Colonic mucosa (tissue), 2 donors: ENCODE results near the gene SYNPO2L. TPM values are rescaled to one million over a fixed set of nuclear protein-coding genes. Genes with fewer than 3 reads are reported as not detected.

Experiments
- total RNA-seq, 2 donors: library from RNA; stranded (reverse); fragmentation: NEBNext Ultra II Directional in 1 of 2; extraction: Animal tissue kit (Norgen Biotek cat#: 25700) in 1 of 2; gene quantifications; one replicate each; pipeline ENCODE4 v1.2.1, GENCODE V29; 2021
- donor health status: DM: no; HTN: no; CAD: no.
- donor health status: DM: no; HTN: no; CAD: no.

SYNPO2L gene
- total RNA-seq, 2 donors from 2014 or later, result 0.05 TPM; not detected in 1

Other genes with a start within 250 kb of the SYNPO2L start
- 100 to 1,000 TPM; 120 to 133 TPM for gene ANXA7, start 242.0 kb downstream of the SYNPO2L start, total RNA-seq
- gene MSS51, start 222.5 kb downstream of the SYNPO2L start, total RNA-seq, result 1 to 10 TPM; 1.4 TPM
- 10 to 100 TPM; 26.5 to 34.2 TPM for gene PPP3CB, start 160.0 kb downstream of the SYNPO2L start, total RNA-seq
- gene USP54, start 64.7 kb downstream of the SYNPO2L start, total RNA-seq, result 100 to 1,000 TPM in 1 of 2 donors, 10 to 100 TPM in 1; 70.8 to 151 TPM
- not detected for gene MYOZ1, start 14.6 kb downstream of the SYNPO2L start, total RNA-seq
- 1 to 10 TPM; 4.8 to 8.2 TPM for gene AGAP5, start 42.1 kb upstream of the SYNPO2L start, total RNA-seq
- gene SEC24C, start 88.3 kb upstream of the SYNPO2L start, total RNA-seq, result 10 to 100 TPM; 66.0 to 94.8 TPM
- gene CHCHD1, start 126.0 kb upstream of the SYNPO2L start, total RNA-seq, result 10 to 100 TPM; 33.7 to 48.5 TPM
- gene ZSWIM8, start 129.6 kb upstream of the SYNPO2L start, total RNA-seq, result 10 to 100 TPM; 74.7 to 77.1 TPM
- 10 to 100 TPM; 20.9 to 25.2 TPM for gene NDST2, start 155.6 kb upstream of the SYNPO2L start, total RNA-seq
- 10 to 100 TPM; 40.0 to 45.8 TPM for gene CAMK2G, start 218.5 kb upstream of the SYNPO2L start, total RNA-seq